Cardiac fibroblast (primary cell): ENCODE data around the gene RBBP5.

Source experiments
- DNase-seq, 2 donors: peaks; one replicate each; pipeline versions ENCODE4 v3.0.0 to v3.0.0-alpha.2; 2010; ENCODE audit warnings: low read depth in 2 of 2
- H3K4me3 ChIP-seq, 2 donors: replicated peaks in 1 of 2; 1 replicate in 1 of 2; 2 replicates in 1 of 2; pipeline ENCODE4 v1.5.1; 2011; ENCODE audit warnings: low read depth in 2 of 2, low read length in 2 of 2, mild to moderate bottlenecking in 2 of 2, moderate library complexity in 1 of 2
- TF ChIP-seq, protein P1 (sequence below): IDR thresholded peaks from one replicate; pipeline ENCODE4 v1.5.1; 2011; ENCODE audit warnings: low read depth, mild to moderate bottlenecking, low read length, inconsistent platforms

Gene RBBP5

DNA sequence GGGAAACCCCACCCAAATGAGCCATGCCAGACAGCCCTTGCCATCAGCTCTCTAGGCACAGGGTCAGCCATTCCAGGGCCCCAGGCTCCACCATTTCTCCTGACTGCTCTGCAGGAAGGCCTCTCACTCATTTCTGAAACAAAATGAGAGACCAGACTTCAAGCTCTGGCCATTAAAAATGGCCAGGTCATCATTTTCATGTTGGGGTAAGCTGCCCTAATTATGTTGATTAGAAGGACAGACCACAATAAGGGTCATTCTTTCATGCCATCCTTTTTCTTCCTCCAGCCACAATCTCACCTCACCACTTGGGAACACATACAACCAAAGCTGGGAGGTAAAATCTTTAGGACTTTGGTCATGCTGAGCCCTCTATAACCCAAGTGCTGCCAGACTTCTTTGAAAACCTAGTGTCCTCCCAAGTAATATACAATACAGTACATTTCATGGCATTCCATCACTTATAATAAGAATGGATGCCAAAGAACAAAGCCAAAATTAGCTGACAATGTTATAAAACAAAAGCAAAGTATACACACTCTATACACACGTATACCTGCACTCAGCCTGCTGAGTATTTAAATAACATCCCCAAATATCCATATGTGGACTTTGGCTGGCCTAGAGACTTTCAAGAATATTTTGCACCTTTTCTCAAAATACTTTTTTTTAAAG, 22.4 kb upstream of the RBBP5 start:
- H3K4me3 ChIP-seq, result no peak overlapping the region
- TF ChIP-seq, protein P1, sequence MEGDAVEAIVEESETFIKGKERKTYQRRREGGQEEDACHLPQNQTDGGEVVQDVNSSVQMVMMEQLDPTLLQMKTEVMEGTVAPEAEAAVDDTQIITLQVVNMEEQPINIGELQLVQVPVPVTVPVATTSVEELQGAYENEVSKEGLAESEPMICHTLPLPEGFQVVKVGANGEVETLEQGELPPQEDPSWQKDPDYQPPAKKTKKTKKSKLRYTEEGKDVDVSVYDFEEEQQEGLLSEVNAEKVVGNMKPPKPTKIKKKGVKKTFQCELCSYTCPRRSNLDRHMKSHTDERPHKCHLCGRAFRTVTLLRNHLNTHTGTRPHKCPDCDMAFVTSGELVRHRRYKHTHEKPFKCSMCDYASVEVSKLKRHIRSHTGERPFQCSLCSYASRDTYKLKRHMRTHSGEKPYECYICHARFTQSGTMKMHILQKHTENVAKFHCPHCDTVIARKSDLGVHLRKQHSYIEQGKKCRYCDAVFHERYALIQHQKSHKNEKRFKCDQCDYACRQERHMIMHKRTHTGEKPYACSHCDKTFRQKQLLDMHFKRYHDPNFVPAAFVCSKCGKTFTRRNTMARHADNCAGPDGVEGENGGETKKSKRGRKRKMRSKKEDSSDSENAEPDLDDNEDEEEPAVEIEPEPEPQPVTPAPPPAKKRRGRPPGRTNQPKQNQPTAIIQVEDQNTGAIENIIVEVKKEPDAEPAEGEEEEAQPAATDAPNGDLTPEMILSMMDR, result no peak
- no peak for DNase-seq

DNA sequence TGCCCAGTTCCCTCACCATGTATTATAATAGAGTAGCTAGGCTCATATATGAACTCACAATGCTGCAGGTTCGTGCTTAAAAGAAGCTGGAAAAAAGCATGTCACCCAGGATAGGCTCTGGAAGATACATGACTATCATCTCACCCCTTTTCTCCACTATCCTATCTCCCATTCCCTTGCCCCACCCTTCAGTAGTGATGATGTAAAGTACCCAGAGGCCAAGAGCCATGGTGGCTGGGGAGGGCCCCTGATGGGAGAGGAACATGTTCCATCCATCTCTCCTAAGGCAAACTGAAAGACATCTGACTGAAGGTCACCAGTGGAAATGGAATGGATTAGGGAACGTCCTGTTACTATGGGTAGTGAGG, 20.3 kb upstream of the RBBP5 start:
- TF ChIP-seq, protein P1, result no peak
- DNase-seq, result no peak
- H3K4me3 ChIP-seq, result no peak overlapping the region

DNA sequence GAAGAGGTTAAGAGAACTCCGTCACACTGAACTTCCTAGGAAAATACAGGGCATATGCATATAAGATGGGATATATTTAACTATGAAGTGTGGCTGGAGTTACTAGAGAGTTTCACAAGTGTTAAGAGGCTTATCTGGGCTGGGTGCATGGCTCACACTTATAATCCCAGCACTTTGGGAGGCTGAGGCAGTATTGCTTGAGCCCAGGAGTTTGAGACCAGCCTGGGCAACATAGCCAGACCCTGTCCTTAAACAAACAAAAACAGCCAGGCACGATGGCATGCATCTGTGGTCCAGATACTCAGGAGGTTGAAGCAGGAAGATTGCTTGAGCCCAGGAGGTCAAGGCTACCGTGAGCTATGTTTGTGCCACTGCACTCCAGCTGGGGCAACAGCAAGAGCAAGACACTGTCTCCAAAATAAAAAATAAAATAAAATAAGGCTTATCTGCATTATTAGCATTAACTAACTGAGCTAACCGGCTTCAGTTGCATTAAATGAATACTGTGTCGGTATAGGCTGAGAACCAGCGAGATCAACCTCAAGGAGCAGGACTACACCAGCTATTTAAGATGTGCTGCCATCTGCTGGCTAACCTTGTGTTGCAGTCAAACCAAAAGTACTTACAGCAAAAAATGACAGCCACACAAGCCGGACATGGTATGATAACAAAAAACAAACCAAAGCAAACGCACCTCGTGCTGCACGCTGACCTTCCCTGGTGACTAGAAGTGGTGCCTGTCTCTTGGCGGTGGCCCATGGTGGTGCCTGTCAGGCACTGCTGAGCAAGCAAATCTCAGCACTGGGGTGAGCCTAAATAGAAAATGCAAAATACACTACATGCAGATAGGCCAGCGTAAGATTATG, 19.7 kb upstream of the RBBP5 start:
- DNase-seq, result peak; percentile 91
- TF ChIP-seq, protein P1, result peak; percentile 75
- H3K4me3 ChIP-seq, result no peak overlapping the region

DNA sequence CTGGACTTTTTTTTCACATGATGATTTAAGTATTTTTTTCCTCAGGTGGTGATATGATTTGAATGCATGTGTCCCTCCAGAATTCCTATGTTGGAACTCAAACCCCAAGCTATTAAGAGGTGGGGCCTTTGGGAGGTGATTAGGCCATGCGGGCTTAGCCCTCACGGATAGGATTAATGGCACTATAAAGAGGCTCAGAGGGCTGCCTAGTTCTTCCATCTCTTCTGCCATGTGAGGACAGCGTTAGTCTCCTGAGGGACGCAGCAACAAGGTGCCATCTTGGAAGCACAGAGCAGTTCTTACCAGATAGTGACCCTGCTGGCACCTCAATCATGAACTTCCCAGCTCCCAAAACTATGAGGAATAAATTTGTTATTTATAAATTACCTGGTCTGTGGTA, 18.3 kb upstream of the RBBP5 start:
- no peak overlapping the region for H3K4me3 ChIP-seq
- no peak for DNase-seq
- TF ChIP-seq, protein P1, result no peak

DNA sequence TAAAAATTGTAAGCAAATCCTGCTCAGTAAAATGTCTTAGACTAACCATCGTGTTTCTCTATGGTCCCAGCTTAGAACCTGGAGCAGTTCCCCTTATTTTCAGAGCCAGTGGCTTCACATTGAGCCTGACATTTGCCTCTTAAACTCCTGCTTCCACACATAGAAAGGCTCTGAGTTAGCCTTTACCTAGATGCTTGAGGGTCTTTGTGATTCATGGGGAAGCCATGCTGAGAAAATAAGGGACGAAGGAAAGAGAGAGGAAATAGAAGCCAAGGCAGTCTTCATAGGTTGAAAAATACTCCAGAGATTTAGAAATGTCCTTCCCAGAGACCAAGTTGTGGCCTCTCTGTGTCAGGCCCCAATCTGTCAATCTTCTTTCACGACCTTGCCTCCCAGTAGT, 16.1 kb upstream of the RBBP5 start:
- H3K4me3 ChIP-seq, result no peak overlapping the region
- TF ChIP-seq, protein P1, result no peak
- no peak for DNase-seq

DNA sequence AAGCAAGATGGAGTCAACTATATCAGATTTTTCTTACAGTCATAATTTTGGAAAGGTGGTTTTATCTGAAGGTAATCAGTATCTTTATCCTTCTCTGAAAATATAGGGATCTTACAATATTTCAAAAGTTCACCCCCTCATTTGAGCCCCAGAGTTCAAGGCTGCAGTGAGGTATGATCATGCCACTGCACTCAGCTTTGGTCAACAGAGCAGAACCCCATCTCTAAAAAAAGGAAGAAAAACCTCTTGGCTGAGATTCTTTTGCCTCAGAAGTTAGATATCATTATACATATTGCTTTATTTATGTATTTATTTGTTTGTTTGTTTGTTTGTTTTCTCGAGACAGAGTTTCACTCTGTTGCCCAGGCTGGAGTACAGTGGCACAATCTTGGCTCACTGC, 11.5 kb upstream of the RBBP5 start:
- TF ChIP-seq, protein P1, result no peak

More for the DNA sequence above, 11.5 kb upstream of the RBBP5 start:
- no peak overlapping the region for H3K4me3 ChIP-seq
- no peak for DNase-seq
